GM19467 (cell line): Measurements from ENCODE around the gene PRKCB.

Experiments used
- ATAC-seq: cut with Tn5 transposase; IDR thresholded peaks from one replicate; pipeline ENCODE4 v1.9.1; 2021; ENCODE audit warnings: mild to moderate bottlenecking, moderate library complexity; ENCODE audit not compliant: unreplicated experiment

The PRKCB gene

DNA sequence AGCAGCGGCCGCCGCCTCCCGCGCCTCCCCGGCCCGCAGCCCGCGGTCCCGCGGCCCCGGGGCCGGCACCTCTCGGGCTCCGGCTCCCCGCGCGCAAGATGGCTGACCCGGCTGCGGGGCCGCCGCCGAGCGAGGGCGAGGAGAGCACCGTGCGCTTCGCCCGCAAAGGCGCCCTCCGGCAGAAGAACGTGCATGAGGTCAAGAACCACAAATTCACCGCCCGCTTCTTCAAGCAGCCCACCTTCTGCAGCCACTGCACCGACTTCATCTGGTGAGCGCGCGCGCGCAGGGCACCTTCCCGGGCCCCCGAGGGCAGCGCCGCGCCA, 258 bp downstream of the PRKCB start:
- no peak for ATAC-seq

DNA sequence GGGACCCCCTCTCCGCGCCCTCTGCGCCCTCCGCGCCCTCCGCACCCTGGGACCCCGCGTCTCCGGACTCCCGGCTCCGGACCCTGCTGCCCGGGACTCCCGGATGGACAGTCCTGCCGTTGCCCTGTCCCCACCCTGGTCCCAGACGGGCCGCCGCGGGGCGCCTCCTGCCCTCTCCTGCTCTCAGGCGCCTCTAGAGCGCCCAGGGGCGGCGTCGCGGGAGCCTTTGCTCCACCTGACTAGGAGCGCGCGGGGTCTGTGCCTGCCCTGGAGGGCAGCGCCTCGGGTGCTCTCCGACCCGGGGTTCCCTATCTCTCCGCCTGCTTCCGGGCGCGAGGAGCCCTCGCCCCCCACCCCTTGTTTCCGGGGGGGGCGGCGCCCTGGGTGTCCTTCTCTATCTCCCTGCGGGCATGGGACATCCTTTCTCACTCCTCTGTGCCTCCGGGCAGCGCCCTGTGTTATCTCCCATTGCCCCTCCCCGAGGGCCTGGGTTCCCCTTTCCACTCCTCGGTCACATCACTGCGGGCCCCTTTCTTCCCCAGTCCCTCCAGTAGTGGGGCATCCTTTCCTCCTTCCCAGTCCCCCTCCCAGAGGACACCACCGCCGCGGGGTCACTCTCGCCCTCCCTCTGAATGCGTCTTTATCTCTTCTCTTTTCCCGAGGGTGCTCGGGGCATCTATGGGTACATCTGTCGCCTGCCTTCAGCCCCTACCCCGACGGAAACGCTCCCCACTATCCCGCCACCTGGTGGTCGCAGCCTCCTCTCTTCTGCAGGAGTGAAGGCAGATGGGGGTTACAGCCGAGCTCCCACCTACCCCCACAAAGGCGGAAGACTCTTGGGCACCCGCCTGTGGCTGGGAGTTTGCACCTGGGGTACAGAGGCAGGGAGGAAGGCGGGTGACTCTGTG, 875 bp downstream of the PRKCB start:
- ATAC-seq, result no peak

DNA sequence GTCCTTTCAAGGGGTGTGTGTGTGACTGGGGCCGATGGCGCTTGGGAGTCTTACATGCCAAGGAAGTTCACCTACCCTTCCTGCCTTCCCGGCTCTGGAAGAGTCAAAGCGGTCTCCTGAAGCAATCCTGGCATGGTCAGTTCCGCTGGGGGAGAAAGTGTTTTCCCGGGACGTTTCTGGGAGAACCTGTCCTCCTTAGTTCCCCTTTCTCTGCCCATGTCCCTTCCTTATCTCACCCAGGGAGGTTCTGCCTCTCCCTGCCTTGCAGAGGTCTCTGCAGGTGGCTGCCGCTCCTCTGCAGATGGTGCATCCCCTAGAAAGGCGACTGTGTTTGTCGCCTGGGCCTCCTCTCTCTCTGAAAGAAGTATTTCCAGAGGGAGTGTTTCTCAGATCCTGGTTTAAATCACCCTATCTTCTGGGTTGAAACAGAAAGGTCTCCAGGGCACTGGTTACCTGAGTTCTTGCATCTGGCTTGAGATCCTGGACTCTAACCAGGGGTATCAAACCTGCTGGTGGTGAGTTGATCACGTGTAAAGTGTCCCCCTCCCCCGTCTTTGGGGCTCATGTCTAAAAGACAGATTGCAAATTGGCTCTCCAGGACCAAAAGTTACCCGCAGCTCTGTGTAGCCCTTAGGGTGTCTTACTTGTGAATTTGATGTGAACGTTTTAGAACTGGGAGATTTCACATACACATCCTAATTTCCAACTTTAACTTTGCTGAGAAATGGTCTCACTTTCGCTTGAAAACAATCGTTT, 1.9 kb downstream of the PRKCB start:
- ATAC-seq, result no peak

DNA sequence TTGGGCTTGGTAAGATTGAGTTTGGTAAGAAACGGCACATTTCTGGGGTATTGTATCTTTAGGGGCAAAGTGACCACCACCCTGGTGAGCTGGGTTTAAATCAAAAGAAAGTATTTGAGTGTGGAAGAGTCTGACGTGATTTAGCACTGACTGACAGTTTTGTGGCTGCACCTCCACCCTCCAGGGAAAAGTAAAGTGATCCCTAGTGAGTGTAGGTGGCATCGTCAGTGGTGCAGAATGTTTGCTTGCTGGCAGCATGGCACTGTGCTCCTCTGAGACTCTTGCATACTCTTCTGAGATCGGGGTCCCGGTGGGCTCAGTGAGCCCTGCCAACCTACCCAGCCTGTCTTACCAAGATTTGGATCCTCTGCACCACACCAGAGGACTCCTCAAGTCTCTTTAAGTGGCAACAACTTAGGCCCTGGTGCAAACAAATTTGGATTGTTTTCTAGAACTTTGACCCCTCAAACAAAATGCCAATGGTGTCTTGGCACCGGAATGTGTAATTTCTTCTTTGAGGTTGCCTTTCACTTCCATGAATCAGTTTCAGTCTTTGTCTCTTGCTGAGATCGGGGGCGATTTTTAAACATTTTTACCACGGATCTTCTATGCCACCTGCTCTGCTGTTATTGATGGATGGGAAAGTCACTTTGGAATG, 2.8 kb downstream of the PRKCB start:
- no peak for ATAC-seq

DNA sequence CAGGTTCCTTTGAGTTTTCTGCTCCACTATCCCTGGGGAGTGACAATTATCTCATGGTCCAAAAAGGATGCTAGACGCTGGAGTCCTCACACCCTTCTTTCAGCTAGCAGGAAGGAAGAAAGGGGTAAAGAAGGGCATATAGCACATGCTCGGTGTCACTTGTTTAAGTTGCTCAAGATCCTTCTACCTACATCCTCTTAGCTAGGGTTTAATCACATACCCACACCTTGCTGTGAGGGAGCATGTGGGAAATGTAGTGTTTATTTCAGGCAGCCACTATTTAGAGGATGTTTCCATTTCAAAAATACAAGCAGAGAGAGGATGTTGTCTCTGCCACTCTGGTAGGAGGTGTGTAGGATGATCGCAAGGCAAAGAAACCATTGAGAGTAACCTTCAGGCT, 4.5 kb downstream of the PRKCB start:
- no peak for ATAC-seq

DNA sequence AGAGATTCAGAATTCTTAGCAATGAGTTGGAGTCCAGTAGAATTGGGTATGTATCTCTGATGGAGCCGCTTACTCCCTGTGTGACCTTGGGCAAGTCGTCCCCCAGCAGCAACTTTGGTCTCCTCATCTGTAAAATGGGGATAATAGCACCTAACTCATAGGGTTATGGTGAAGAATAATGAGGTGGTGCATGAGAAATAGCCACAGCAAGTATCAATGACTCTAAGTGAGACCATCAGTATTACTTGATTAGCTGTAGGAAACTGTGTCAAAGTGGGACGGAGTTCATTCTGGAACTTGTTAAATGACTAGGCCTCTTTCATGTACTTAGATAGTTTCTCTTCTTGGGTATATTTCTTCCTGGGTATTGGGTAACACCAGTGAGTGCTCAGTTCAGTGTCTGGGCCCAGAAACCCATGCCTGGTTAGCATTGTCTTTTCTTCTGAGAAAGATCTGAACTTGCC, 6.4 kb downstream of the PRKCB start:
- ATAC-seq, result peak; percentile 65

DNA sequence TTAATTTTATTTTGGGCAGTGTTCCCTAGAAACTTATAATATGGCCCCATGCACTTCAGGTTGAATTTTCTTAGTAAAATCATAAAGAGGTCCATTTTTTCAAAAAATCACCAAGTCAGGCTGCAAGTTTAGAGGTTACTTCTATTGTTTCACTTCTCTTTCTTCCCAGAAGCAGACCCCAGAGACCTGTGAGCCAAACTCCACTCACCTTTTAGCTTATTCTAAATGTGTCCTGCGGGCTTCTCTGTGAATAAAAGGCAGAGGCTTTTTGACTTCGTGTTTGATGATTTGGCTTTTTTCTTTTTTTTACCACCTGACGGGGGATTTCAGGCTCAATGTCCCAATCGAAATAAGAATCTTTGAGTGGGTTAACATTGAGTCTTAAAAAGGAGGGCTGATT, 7.4 kb downstream of the PRKCB start:
- no peak for ATAC-seq

DNA sequence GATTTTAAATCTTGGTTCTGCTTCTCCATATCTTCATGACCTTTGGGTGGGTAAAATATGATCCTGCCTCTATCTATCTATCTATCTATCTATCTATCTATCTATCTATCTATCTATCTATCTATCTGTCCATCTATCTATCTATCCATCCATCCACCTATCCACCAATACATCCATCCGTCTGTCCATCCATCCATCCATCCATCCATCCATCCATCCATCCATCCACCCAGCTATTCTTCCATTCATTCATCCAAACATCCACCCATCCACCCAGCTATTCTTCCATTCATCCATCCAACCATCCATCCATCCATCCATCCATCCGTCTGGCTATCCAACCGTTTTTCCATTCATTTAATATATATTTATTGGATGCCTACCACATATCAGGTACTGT, 11.5 kb downstream of the PRKCB start:
- no peak for ATAC-seq

DNA sequence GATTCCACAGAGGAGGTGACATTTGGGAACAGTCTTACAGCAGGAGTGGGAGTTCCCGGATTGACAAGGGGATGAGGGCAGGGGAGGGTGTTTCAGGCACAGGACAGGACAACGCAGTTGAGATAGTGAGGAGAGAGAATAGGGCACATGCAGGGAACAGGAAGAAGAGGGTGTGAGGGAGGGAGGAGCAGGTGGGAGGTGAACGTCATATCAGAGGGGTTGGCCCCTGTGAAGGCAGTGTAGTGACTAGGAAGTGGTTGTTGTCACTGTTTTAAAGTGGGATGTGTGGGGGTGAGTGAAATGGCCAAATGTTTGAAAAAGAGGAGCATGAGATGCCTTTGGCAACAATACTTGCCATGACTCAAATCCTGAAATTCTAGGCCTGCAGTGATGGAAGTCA, 12.2 kb downstream of the PRKCB start:
- no peak for ATAC-seq

DNA sequence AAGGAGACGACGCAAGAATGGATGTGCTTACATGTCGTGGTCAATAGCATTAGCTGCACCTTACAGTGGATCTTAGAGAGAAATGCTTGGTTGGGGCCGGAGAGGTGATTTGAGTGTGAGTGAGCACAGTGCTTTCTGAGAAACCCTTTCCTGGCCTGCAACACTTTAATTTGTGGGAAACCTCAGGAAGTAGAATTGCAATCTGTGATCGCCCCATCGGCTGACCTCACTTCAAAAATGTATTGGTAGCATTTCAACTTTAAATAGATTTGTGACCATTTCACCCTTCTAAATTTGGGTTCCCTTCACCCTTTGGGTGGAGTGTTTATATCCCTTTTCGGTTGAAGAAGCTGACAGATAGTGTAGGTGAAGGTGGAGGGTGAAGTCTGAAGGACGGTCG, 13.2 kb downstream of the PRKCB start:
- ATAC-seq, result no peak

DNA sequence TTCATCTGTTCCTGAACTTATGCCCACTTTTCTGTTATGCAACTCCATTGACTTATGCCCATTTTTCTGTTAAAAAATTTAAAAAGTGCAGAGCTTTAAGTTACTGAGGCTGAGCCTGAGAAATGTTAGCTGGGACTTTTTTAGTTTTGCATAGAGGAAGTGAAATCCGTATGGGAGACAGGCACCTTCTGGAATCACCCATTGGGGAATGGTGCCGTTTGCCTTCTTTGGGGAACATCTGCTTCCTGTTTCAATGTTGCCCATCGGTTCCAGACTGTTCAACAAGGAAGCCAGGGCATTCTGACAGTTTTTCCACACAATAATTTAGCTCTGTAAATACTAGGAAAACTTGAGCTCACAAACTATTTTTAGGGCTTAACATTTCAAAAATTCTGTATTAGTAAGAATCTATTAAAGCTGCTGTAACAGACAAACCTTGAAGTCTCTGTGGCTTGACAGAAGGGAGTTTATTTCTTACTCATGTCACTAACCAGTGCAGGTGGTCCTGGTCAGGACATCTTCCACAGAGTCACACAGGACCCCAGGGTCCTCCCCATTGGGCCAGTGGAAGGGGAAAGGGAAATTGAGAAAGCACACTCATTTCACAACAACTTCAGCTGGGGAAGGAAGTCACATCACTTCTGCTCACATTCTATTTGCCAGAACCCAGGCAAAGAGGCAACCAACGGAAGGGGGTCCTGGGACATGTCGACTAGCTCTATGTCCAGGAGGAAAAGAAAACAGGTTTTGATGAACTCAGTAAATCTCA, 17.2 kb downstream of the PRKCB start:
- ATAC-seq, result no peak

DNA sequence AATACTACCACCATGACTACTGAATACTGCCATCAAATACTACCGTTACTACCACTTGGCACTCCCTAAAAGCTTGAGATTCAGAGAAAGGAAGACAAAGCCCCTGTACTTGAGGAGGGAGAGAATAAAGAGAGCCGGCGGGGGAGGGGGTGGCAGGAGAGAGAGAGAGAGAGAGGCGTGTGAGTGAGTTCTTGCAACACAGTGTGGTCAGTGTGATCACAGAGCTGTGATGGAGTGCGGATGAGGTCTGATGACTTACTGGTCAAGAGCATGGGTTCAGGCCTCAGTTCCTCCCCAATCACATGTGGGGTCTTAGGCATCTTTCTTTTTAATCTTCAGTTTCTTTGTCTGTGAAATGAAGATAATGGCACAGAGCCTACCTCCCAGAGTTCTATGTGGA, 19.2 kb downstream of the PRKCB start:
- ATAC-seq, result no peak

DNA sequence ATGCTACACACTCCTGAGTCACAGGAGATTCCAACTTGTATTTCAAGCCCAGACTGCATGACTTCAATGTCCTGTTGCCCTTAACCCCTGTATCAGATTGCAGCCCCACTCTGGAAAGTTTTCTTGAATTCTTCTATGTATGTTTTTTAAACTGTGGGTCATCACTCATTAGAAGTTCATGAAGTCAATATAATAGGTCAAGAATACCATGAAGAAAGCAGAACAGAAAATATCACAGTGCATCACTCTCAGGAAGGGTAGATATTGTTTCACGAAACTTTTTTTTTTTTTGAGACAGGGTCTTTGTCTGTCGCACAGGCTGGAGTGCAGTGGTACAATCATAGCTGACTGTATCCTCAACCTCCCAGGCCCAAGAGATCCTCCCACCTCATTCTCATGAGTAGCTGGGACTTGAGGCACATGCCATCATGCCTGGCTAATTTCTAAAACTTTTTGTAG, 20.5 kb downstream of the PRKCB start:
- ATAC-seq, result no peak

DNA sequence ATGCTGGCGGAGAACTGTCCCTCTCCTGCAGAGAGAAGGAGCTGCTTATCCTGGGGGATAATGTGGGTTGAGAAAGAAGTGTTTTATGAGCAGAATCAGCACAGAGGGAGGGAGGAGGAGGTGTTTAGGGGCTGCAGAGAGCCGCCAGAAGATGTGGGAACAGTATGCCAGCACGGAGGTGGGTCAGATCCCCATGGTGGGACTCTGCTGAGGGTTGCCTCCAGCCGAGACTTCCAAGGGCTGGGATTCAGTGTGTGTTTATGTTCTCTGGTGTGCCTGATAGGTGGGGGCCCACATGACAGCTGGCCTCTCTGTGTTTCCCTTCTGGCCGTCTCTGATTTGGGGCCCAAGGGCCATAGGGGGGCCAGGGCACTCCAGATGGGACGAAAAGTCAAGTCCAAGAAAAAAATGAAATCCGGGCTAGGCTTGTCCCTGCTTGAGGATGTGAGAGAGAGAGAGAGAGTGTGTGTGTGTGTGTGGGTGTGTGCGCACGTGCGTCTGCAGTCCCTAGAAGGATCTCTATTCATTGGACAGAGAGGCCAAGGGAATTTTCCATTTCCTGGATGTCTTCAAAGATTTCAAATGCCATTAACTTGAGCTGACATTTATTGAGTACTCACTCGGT, 21.6 kb downstream of the PRKCB start:
- no peak for ATAC-seq

DNA sequence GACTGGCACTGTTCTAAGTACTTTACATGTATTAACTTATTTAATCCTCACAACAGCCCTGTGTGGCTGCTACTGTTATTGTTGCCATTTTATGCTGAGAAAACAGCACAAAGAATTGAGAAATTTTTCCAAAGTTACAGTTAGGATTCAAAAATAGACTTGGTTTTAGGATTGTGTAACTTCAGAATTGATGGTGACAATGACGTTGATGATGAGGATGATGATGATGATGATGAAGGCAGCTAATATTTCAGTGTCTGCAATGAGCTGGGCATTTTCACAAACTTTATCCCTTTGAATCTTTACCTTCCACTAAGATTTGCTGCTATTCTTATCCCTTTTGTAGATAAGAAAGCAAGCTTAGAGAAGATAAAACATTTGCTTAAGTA, 22.1 kb downstream of the PRKCB start:
- ATAC-seq, result no peak

DNA sequence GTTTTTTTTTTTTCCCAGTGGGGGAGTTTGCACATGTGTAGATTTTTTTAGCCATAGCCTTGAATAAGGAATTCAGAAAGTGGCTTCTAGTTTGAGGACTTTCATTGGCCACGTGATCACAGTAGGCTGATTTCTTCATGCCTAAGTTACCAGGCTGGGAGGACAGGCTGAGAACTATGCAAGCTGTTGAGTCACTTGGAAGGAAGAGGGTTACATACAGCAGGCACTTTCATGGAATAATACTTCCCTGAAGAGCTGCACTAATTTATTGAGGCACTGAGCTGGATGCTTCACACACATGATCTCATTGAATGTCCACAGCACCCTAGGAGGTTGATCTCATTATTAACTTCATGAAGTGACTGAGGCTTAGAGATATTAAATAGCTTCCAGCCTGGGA, 22.8 kb downstream of the PRKCB start:
- ATAC-seq, result no peak

DNA sequence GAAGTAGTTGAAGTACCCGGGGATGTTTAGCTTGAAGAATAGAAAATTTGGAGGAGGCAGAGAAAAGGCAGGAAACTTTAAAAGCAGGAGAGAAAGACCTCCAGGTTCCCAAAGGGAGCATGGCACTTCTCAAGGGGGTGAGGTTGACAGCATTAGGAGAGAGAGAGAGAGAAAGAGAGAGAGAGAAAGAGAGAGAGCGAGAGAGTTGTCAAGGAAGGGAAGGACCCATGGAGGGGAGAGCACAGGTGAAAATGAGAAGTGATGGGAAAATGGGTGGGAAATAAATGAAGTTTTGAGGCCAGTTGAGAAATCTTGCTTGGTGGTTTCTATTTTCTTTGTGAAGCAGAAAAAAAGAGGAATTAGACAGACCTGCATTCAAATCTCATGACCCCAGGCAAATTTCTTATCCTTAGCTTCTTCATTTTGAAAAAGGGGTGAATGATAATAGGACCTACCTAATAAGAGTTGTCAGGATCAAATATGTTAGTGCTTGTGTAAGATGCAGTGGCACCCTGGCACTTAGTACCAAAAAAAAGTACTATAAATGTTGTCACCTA, 24.0 kb downstream of the PRKCB start:
- no peak for ATAC-seq

DNA sequence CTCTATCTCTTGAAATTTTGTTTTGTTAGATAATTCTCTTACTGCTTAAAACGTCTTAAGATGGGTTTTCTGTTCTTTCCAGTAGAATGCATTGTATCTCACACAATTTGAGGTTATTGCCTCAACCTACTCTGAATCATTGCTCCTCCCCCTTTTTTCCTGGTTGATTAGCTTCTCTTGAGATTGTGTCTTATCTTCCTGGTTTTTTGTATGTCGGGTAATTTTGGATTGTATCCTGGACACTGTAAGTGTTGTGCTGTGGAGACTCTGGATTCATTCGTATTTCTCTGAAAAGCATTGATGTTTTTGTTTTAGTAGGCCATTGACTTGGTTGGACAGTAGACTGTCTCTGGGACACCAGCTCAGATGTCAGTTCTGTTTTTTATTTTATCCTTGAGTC, 26.1 kb downstream of the PRKCB start:
- no peak for ATAC-seq

DNA sequence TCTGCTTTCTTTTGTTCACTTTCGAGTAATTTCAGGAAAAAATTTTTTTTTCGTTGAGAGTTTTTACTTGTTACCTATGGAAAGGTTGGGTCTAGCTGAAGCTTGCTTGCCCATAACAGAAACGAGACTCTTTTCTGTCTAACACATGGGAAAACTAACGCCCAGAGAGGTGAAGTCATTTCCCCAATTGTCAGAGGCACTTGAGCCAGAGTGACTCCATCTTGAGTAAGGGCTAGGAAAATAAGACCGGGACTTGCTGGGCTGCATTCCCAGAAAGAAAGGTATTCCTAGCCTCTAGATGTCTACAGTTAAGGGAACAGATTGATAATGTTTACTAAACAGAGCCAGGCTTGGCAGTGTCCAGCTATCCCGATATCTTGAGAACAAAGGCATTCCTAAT, 26.8 kb downstream of the PRKCB start:
- no peak for ATAC-seq
